HEK293 (cell line): Measurements from ENCODE around the gene PAK6.
A peak's percentile ranks its signal among the peaks of the same experiment; 100 is the strongest.

ENCODE experiments used
- ATF2 ChIP-seq: fragments of 450-650 bp; formaldehyde crosslinking; IDR thresholded peaks from 2 replicates; pipeline ENCODE4 v1.5.1; 2016; ENCODE audit warnings: missing biosample characterization, missing genetic modification characterization, low read depth
- HOXC10 ChIP-seq: sonication (generic); formaldehyde crosslinking; IDR thresholded peaks from 2 replicates; pipeline ENCODE4 v1.8.1; 2023; ENCODE audit warnings: mild to moderate bottlenecking, missing genetic modification reagents
- KLF1 ChIP-seq: fragments of 450-650 bp; formaldehyde crosslinking; IDR thresholded peaks from 2 replicates; pipeline ENCODE4 v1.5.1; 2016; ENCODE audit warnings: missing biosample characterization, missing genetic modification characterization
- MYNN ChIP-seq: fragments of 450-650 bp; formaldehyde crosslinking; IDR thresholded peaks from 2 replicates; pipeline ENCODE4 v1.5.1; 2016; ENCODE audit warnings: missing biosample characterization, missing genetic modification characterization, borderline replicate concordance
- PRDM1 ChIP-seq: fragments of 450-650 bp; formaldehyde crosslinking; IDR thresholded peaks from 2 replicates; pipeline ENCODE4; 2016; ENCODE audit warnings: missing biosample characterization, missing genetic modification characterization
- PRDM4 ChIP-seq: fragments of 450-650 bp; formaldehyde crosslinking; IDR thresholded peaks from 2 replicates; pipeline ENCODE4 v1.5.1; 2017; ENCODE audit warnings: missing biosample characterization, missing genetic modification characterization
- REST ChIP-seq: fragments of 450-650 bp; formaldehyde crosslinking; IDR thresholded peaks from 2 replicates; pipeline ENCODE4 v1.5.1; 2016; ENCODE audit warnings: missing biosample characterization, missing genetic modification characterization
- SCRT1 ChIP-seq: fragments of 450-650 bp; formaldehyde crosslinking; IDR thresholded peaks from 2 replicates; pipeline ENCODE4 v1.5.1; 2016; ENCODE audit warnings: missing biosample characterization, missing genetic modification characterization, borderline replicate concordance
- YY1 ChIP-seq: fragments of 450-650 bp; formaldehyde crosslinking; IDR thresholded peaks from 2 replicates; pipeline ENCODE4 v1.5.1; 2018; ENCODE audit warnings: missing biosample characterization, missing genetic modification characterization
- YY2 ChIP-seq: fragments of 450-650 bp; formaldehyde crosslinking; IDR thresholded peaks from 2 replicates; pipeline ENCODE4 v1.5.1; 2016; ENCODE audit warnings: missing biosample characterization, missing genetic modification characterization
- ZBTB17 ChIP-seq: fragments of 450-650 bp; formaldehyde crosslinking; IDR thresholded peaks from 2 replicates; pipeline ENCODE4 v1.5.1; 2016; ENCODE audit warnings: missing biosample characterization, missing genetic modification characterization
- ZFP41 ChIP-seq: fragments of 450-650 bp; formaldehyde crosslinking; IDR thresholded peaks from 2 replicates; pipeline ENCODE4 v1.5.1; 2016; ENCODE audit warnings: missing biosample characterization, missing genetic modification characterization, borderline replicate concordance
- ZNF132 ChIP-seq: fragments of 450-650 bp; formaldehyde crosslinking; IDR thresholded peaks from 2 replicates; pipeline ENCODE4 v1.5.1; 2017; ENCODE audit warnings: missing biosample characterization, missing genetic modification characterization, borderline replicate concordance
- ZNF16 ChIP-seq: fragments of 450-650 bp; formaldehyde crosslinking; IDR thresholded peaks from 2 replicates; pipeline ENCODE4 v1.5.1; 2016; ENCODE audit warnings: low read depth, missing biosample characterization, missing genetic modification characterization
- ZNF184 ChIP-seq: fragments of 450-650 bp; IDR thresholded peaks from 2 replicates; pipeline ENCODE4 v1.5.1; 2018; ENCODE audit warnings: missing biosample characterization, mild to moderate bottlenecking, missing genetic modification characterization
- ZNF223 ChIP-seq: fragments of 450-650 bp; formaldehyde crosslinking; IDR thresholded peaks from 2 replicates; pipeline ENCODE4 v1.5.1; 2016; ENCODE audit warnings: missing biosample characterization, missing genetic modification characterization
- ZNF366 ChIP-seq: fragments of 450-650 bp; formaldehyde crosslinking; conservative IDR thresholded peaks from 2 replicates; pipeline ENCODE4 v1.5.1; 2016; ENCODE audit warnings: missing biosample characterization, missing genetic modification characterization
- ZNF391 ChIP-seq: fragments of 450-650 bp; formaldehyde crosslinking; IDR thresholded peaks from 2 replicates; pipeline ENCODE4 v1.5.1; 2016; ENCODE audit warnings: low read depth, missing biosample characterization, missing genetic modification characterization, borderline replicate concordance
- ZNF561 ChIP-seq: fragments of 450-650 bp; IDR thresholded peaks from 2 replicates; pipeline ENCODE4 v1.5.1; 2018; ENCODE audit warnings: missing biosample characterization, missing genetic modification characterization, borderline replicate concordance
- ZNF621 ChIP-seq: fragments of 450-650 bp; formaldehyde crosslinking; IDR thresholded peaks from 2 replicates; pipeline ENCODE4 v1.5.1; 2017; ENCODE audit warnings: missing biosample characterization, missing genetic modification characterization
- ZNF692 ChIP-seq: fragments of 450-650 bp; formaldehyde crosslinking; IDR thresholded peaks from 2 replicates; pipeline ENCODE4 v1.5.1; 2016; ENCODE audit warnings: missing biosample characterization, missing genetic modification characterization
- ZXDB ChIP-seq: fragments of 450-650 bp; formaldehyde crosslinking; IDR thresholded peaks from 2 replicates; pipeline ENCODE4 v1.5.1; 2016; ENCODE audit warnings: missing biosample characterization, missing genetic modification characterization
- TF ChIP-seq, protein P1 (sequence below): fragments of 450-650 bp; IDR thresholded peaks from 2 replicates; pipeline ENCODE4 v1.5.1; 2018; ENCODE audit warnings: missing biosample characterization, mild to moderate bottlenecking, missing genetic modification characterization
- TF ChIP-seq, protein P2 (sequence below): fragments of 450-650 bp; formaldehyde crosslinking; IDR thresholded peaks from 2 replicates; pipeline ENCODE4; 2016; ENCODE audit warnings: missing biosample characterization, missing genetic modification characterization
- TF ChIP-seq, protein P3 (sequence below): fragments of 450-650 bp; formaldehyde crosslinking; IDR thresholded peaks from 2 replicates; pipeline ENCODE4 v1.5.1; 2016; ENCODE audit warnings: missing biosample characterization, missing genetic modification characterization

Gene PAK6

DNA sequence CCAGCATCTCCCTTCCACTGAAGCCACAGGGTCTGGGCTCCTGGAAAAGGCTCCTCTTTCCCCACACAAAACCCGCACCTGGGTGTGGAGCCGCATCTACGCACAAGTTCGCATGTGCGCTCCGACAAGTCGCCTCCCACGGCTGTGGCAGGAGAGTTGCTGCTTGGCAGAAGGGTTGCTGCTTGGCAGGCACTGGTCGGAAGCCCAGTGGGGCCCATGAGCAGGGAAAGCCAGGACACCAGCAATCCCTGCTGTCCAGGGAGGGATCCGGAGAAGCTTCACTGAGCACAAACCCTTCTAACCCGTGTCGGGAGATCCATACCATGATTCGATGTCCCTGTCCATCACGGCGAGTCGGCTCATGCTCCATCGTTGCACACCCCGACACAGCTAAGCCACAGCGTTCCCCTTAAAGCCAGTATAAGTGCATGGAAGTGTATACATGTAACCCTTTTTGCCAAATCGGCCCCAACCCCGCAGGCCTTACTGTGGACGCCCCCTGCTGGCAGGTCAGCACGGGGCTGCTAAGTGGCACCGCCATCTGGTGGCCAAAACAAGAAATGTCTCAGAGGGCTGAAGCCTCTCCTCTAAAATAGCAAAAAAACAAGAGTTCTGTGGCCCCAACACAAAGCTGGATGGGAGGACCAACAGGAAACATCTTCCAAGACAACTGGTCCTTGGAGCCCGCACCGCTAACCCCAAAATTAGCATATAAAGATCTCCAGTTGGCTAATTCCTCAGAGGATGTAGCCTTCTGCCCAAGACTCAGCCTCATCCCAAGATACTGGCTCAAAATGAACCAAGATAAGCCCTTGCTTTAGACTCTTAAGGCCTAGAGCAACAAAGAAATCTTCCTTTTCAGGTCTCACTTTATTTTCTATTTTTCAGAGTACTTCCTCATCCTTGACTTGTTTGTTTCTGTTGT, 35.7 kb downstream of the PAK6 start (continued):
- TF ChIP-seq ZNF692 (tag by site-specific recombination) (peak; percentile 76), ZNF621 (tag by site-specific recombination) (no peak), ATF2 (tag by site-specific recombination) (no peak), ZXDB (tag by site-specific recombination) (no peak), YY2 (tag by site-specific recombination) (no peak), PRDM1 (tag by site-specific recombination) (no peak), PRDM4 (tag by site-specific recombination) (no peak), ZBTB17 (tag by site-specific recombination) (0 out of 2 replicates have a peak, but pooled peaks have one; percentile 14), ZNF391 (tag by site-specific recombination) (no peak; the same call in 1 of the 2 replicates), ZNF184 (peak; percentile 62; the same call in 1 of the 2 replicates), ZNF223 (tag by site-specific recombination) (no peak), KLF1 (tag by site-specific recombination) (no peak), REST (no peak), ZNF16 (no peak), ZNF561 (no peak), ZNF132 (tag by site-specific recombination) (no peak), ZFP41 (tag by site-specific recombination) (no peak), SCRT1 (tag by site-specific recombination) (no peak), ZNF366 (tag by site-specific recombination) (no peak), HOXC10 (no peak), MYNN (tag by site-specific recombination) (no peak), YY1 (tag by site-specific recombination) (no peak)
- TF ChIP-seq, protein P1, sequence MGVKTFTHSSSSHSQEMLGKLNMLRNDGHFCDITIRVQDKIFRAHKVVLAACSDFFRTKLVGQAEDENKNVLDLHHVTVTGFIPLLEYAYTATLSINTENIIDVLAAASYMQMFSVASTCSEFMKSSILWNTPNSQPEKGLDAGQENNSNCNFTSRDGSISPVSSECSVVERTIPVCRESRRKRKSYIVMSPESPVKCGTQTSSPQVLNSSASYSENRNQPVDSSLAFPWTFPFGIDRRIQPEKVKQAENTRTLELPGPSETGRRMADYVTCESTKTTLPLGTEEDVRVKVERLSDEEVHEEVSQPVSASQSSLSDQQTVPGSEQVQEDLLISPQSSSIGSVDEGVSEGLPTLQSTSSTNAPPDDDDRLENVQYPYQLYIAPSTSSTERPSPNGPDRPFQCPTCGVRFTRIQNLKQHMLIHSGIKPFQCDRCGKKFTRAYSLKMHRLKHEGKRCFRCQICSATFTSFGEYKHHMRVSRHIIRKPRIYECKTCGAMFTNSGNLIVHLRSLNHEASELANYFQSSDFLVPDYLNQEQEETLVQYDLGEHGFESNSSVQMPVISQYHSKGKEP (tag by site-specific recombination): no peak
- TF ChIP-seq, protein P2, sequence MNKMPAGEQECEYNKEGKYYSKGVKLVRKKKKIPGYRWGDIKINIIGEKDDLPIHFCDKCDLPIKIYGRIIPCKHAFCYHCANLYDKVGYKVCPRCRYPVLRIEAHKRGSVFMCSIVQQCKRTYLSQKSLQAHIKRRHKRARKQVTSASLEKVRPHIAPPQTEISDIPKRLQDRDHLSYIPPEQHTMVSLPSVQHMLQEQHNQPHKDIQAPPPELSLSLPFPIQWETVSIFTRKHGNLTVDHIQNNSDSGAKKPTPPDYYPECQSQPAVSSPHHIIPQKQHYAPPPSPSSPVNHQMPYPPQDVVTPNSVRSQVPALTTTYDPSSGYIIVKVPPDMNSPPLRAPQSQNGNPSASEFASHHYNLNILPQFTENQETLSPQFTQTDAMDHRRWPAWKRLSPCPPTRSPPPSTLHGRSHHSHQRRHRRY (tag by site-specific recombination): no peak
- TF ChIP-seq, protein P3, sequence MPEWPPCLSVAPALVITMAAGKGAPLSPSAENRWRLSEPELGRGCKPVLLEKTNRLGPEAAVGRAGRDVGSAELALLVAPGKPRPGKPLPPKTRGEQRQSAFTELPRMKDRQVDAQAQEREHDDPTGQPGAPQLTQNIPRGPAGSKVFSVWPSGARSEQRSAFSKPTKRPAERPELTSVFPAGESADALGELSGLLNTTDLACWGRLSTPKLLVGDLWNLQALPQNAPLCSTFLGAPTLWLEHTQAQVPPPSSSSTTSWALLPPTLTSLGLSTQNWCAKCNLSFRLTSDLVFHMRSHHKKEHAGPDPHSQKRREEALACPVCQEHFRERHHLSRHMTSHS (tag by site-specific recombination): no peak
